NCI-H1417 (cell line): Measurements from ENCODE around the gene ZCCHC4.
"Not testable (repeated sequence)": the region's sequence is repeated elsewhere in the genome, so short reads cannot be mapped to it uniquely, and the experiment has no call there.

Experiments
- DNase-seq, 3 experiments: peaks; one replicate each; lab custom pipeline; 2025; lab: John Stamatoyannopoulos, UW

ZCCHC4 gene

DNA sequence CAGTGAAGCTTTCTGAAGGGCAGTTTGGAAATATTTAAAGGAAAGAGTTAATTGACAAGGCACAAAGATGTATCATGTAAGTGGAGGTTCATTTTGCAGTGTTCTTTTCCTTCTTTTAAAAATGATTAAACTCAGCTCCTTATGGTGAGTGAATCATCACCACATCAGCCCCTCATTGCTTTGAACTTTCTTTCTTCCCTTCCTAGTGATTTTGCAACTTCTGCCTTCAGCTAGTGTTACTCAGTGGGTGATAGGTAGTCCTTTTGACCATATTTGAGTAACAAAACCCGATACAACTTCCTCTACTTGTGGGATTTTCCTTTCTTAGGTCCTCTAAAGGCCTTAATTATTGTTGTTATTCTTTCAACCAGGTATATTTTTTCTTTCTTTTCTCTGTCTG, 8.2 kb downstream of the ZCCHC4 start:
- DNase-seq = no peak

- no peak for DNase-seq
These were observed 9.1 kb downstream of the ZCCHC4 start for GRCh38 chr4:25321703-25322102.

DNA sequence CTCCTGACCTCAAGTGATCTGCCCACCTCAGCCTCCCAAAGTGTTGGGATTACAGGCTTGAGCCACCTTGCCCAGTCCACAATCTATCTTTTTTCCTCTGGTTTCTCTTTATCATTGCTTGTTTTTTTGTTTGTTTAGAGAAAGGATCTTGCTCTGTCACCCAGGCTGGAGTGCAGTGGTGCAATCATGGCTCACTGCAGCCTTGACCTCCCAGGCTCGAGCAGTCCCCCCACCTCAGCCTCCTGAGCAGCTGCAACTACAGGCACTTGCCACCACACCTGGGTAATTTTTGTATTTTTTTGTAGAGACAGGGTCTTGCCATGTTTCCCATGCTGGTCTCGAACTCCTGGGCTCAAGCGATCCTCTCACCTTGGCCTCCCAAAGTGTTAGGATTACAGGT, 15.9 kb downstream of the ZCCHC4 start:
- not testable (repeated sequence) for DNase-seq

GRCh38 chr4:25330335-25330734, 17.8 kb downstream of the ZCCHC4 start:
- DNase-seq = no peak

- no peak for DNase-seq
These were observed 18.6 kb downstream of the ZCCHC4 start for GRCh38 chr4:25330905-25331808.

GRCh38 chr4:25343671-25344070, 31.1 kb downstream of the ZCCHC4 start:
- no peak for DNase-seq

DNA sequence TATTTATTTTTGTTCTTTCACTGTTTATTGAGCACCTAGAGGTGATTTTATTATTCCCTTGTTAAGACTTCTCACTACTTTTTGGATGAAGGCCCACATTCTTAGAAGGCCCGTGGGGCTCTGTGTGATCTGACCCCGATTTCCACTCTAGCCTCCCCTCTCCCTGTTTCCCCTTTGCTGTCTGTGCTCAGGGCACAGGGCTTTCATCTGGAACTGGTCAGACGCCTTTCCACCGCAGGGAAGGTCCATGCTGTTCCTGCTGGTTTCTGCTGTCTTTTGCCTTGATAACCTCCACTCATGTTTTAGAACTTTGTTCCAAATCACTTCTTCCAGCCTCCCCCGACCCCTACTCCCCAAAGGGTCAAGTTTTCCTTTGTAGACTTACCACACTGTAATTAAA, 33.2 kb downstream of the ZCCHC4 start:
- DNase-seq = peak in 1 of 3 experiments; percentile 28

GRCh38 chr4:25346913-25347312, 34.3 kb downstream of the ZCCHC4 start:
- no peak for DNase-seq

DNA sequence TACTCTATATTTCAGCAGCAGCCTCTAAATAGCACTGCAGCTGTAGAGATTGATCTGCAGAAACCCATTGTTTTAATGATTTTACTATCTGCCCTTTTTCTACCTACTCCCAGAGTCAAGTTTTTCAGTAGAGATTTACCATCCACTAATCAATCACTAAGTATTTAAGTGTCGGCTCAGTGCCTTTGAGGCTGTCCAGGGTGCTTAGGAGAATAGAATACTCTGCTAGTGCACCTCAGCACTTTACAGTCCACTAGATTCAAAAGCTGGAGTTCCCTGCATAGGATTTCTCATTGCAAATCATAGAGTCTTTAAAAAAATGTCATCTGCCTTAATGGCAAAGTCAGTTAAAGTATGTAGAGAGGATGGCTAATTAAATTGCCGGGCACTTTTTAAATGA, 34.9 kb downstream of the ZCCHC4 start:
- DNase-seq = peak in 2 of 3 experiments; percentile 21 to 42

DNA sequence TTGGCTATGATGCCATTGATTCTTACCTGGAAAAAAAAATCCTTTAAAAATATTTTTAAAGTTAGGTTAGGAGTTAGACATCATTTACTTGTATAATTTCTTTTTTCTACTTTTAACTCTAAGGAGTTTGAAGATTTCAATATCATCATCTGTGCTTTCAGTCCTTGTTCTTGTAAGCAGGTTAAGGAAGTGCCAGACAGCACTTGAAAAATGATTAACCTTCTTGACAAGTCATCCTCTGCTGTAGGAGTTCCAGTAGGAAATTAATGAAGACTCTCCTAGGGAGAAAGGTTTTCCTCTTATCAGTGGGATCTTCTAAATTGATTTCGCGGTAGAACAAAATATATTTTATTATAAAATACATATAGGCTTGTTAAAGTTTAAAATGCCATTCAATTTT, 35.4 kb downstream of the ZCCHC4 start:
- DNase-seq = peak in 2 of 3 experiments; percentile 32 to 51

DNA sequence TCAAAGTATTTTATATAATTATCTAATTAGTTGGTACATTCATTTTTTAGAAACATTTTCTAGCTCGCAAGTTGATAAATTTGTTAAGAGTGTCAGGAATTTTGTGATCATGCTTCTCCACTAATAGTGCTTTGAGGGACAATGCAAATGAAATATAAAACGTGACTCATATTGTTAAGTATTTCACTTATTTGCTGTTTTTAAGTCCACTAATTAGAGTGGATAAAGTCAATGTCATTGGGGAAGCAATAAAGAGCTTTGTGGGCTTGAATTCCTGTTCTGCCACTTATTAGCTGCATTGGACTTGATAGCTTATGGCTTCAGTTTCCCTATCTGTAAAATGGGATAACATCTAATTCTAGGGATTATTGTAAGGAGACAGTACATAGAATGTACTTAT, 38.0 kb downstream of the ZCCHC4 start:
- DNase-seq = no peak

GRCh38 chr4:25351777-25352416, 39.3 kb downstream of the ZCCHC4 start:
- no peak for DNase-seq

DNA sequence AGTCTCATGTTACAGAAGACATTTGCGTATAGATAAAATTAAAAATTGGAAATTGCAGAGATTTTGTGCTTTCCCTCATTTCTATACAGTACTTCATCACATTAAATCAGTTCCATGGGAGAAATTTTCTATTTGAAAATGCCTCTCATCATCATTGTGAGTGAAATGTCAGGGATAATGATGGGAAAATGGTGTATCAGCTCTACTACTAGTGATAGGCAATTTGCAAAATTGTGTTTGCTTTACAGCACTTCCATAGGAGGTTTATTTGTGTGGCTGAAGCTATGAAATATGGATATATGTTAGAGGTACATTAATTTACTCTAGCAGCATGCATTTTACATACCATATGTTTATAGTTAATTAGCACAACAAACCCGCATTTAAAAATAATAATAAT, 43.5 kb downstream of the ZCCHC4 start:
- DNase-seq = peak in 1 of 3 experiments; percentile 7

- DNase-seq = peak in 2 of 3 experiments; percentile 17 to 54
These were observed 46.1 kb downstream of the ZCCHC4 start for GRCh38 chr4:25358515-25359275.

DNA sequence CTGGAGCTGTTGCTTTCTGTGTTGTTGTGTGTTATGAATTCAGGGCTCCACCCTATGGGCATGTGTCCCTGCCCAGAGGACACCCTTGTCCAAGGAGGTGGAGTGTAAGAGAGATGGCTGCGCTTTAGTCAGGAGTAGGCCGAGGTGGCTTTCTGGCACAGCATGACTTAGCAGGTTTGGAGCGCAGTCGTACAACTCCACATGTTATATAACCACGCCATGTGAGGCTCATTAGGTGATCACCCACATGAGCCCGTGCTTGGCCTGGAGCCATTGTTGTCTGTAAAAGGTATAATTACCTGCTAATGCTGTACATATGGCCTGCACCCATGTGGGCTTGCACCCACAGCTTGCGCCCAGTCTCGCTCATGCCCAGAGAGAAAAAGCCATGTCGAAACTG, 48.7 kb downstream of the ZCCHC4 start:
- peak in 1 of 3 experiments; percentile 6 for DNase-seq

GRCh38 chr4:25367004-25367621, 54.5 kb downstream of the ZCCHC4 start:
- DNase-seq = peak; percentile 11 to 75 (median 70)

GRCh38 chr4:25367877-25368276, 55.3 kb downstream of the ZCCHC4 start:
- DNase-seq = no peak

- no peak for DNase-seq
These were observed 55.7 kb downstream of the ZCCHC4 start for GRCh38 chr4:25368315-25368714.

DNA sequence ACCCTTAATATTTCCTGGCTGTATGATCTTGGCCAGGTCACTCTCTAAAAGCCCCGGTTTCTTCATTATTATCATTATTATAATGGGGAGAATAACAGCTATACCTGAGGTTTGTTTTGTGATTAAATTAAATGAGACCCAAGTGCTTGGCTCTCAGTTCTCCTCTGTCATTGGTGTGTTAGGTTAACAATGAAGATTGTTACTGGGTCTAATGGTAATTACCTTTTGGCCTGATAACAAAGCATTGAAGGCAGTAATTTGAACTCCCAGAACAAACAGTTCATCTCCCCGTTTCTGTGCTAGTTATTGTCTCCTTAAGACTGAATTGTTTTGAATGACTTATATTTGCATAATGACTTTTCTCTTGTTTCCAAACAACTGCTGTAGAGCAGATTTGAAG, 57.7 kb downstream of the ZCCHC4 start:
- DNase-seq = peak in 2 of 3 experiments; percentile 17 to 80

- DNase-seq = not testable (repeated sequence)
These were observed 60.0 kb downstream of the ZCCHC4 start for GRCh38 chr4:25372549-25372948.

DNA sequence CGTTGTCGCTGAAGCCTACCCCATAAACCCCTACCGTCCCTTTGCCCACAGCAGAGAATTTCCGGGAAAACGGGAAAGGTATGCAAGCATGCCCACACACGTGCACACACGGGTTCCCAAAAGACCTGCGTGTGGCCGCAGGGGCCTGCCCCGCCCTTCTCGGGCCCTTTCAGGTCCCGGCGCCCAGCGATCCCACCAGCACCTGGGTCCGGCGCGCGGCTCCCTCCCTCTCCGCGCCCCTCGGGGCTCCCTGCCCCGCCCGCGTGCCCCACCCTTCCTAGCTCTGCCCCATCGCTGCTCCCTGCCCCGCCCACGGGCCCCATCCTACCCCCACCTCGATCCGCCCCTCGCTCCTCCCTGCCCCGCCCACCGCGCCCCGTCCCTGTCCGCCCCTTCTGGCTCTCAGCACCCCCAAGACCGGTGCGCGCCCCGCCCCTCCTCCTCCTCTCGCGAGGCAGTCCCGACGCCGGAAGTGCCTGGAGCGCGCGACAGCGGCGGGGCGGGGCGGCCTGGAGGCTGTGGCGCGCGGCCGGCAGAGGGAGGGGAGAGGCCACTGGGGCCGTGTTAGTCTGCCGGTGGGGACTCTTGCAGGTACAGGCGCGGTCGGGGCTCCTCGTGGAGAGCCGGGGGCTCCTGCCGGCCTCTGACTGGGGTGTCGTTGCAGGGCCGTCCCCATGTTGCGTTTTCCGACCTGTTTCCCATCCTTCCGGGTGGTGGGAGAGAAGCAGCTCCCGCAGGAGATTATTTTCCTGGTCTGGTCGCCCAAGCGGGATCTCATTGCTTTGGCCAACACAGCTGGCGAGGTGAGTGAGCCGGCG, 64.4 kb downstream of the ZCCHC4 start, which contains the start of gene ANAPC4:
TSS of gene ANAPC4 (plus strand) at position 510 of the 818 bp plus-strand sequence. CDS start at position 675, 165 bp downstream.
- peak; percentile 88 to 95 (median 91) for DNase-seq
